Activated T-helper 2 cell treated with anti-CD3 and anti-CD28 coated beads, Interferon-gamma antibody, Interleukin-2, Interleukin-4, amounts not matched to agents 10 μg/mL and 5 μg/mL and 100 μg/mL, durations not matched to agents 14 hours and 24 hours and 36 hours (primary cell): Measurements from ENCODE around the gene ABCC5. TPM values are rescaled to one million over a fixed set of nuclear protein-coding genes. Genes with fewer than 3 reads are reported as not detected.

Experiments used
- DNase-seq: peaks from one replicate; pipeline ENCODE4 v3.0.0; 2021; ENCODE audit warnings: low spot score
- H3K27ac Mint-ChIP-seq: one replicate; pipeline ENCODE4 v1.8.0; 2021; ENCODE audit warnings: mixed read lengths
- H3K27me3 Mint-ChIP-seq: one replicate; pipeline ENCODE4 v1.8.0; 2021; ENCODE audit warnings: low read depth, mixed read lengths
- H3K36me3 Mint-ChIP-seq: one replicate; pipeline ENCODE4 v1.8.0; 2021; ENCODE audit warnings: low read depth, mixed read lengths
- H3K4me1 Mint-ChIP-seq: one replicate; pipeline ENCODE4 v1.8.0; 2021; ENCODE audit warnings: low read depth, mixed read lengths
- H3K4me3 Mint-ChIP-seq: one replicate; pipeline ENCODE4 v1.8.0; 2021; ENCODE audit warnings: low read depth, mild to moderate bottlenecking, moderate library complexity, mixed read lengths
- H3K9me3 Mint-ChIP-seq: one replicate; pipeline ENCODE4 v1.8.0; 2021; ENCODE audit warnings: mixed read lengths
- intact Hi-C: fragments of 100-400 bp; cut with micrococcal nuclease; formaldehyde crosslinking; loops from one replicate; pipeline ENCODE4 v1.15.1; 2023
- total RNA-seq: library from RNA; stranded (reverse); gene quantifications from 2 replicates; pipeline ENCODE4 v1.2.3, GENCODE V29; 2022

Gene ABCC5
- total RNA-seq, 1 donor from 2014 or later = 20.6 TPM

- intact Hi-C loops = no loop called here
- Mint-ChIP-seq H3K9me3 (no peaks in the 10 kb centered on the region), H3K27ac (no peak overlapping the region), H3K4me1 (no peaks in the 10 kb centered on the region), H3K4me3 (no peak overlapping the region), H3K27me3 (no peaks in the 10 kb centered on the region), H3K36me3 (peaks cover 3% of the 10 kb centered on the region)
- no peak for DNase-seq
Observed at GRCh38 chr3:183924956-183925355, 92.7 kb downstream of the ABCC5 start.

DNA sequence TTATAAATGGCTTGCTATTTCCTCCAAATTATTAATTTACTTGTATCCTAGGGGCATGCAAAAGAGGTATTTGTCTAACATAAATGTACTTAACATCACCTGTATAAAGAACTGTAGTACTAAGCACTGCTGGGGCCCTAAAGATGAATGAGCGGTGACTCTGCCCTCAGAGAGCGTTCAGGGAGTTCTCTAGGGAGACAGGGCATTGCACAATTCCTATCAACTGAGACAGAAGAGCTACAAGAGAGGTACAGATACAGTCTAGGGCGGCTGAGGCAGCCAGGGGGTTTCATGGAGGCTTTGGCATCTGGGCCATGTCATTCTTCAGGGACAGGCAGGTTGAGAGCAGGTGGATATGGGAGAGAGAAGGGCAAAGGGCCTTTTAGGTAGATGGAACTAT lies 93.1 kb downstream of the ABCC5 start:
- Mint-ChIP-seq H3K4me3 (no peak overlapping the region), H3K27ac (no peak overlapping the region), H3K9me3 (no peaks in the 10 kb centered on the region), H3K36me3 (peaks cover 3% of the 10 kb centered on the region), H3K4me1 (no peaks in the 10 kb centered on the region), H3K27me3 (no peaks in the 10 kb centered on the region)
- intact Hi-C loops = no loop called here
- no peak for DNase-seq

DNA sequence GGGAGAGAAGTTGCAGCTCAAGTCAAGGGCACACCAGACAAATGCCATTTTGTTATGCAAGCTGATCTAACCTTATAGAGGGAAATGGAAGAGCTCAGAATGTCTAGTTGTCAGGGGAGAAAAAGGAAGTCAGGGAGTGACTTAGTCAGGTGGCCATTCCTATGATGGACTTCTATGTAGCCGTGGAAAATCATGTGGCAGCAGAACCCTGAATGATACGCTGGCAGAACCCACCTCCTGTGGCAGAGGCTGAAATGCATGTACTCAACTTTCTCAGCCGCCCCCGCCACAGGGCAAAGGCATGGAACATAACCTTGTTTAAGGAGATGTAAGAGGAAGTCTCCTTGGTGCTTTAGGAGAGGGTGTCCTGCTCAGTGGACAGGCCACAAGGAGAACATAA lies 95.3 kb downstream of the ABCC5 start:
- H3K27ac Mint-ChIP-seq = no peak overlapping the region
- no peak for DNase-seq

DNA sequence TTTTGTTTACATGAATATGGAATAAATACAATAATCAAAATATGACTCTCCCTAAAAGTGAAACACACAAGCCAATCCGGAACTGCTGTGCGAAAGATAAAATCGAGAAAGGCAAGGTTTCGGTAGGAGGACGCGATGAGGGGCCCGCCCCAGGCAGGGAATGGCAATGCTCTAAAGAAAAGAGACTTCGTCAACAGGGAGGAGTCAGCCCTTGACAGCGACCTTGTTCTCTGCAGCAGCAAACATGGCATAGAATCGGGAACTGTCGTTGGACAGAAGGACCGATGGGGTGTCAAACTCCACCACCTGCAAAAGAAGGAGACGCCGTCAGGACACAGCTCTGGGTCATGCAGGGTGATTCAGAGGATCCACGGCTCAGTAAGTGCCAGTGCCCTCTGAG lies 96.6 kb downstream of the ABCC5 start:
- H3K9me3 Mint-ChIP-seq = no peaks in the 10 kb centered on the region
- H3K4me3 Mint-ChIP-seq = no peak overlapping the region
- H3K36me3 Mint-ChIP-seq = peaks cover 3% of the 10 kb centered on the region

More for the DNA sequence above, 95.3 kb downstream of the ABCC5 start:
- H3K36me3 Mint-ChIP-seq = peaks cover 3% of the 10 kb centered on the region
- H3K9me3 Mint-ChIP-seq = no peaks in the 10 kb centered on the region
- intact Hi-C loops = no loop called here
- H3K27me3 Mint-ChIP-seq = no peaks in the 10 kb centered on the region
- H3K4me1 Mint-ChIP-seq = no peaks in the 10 kb centered on the region
- no peak overlapping the region for H3K4me3 Mint-ChIP-seq

GRCh38 chr3:183920416-183920815 lies 97.3 kb downstream of the ABCC5 start:
- H3K36me3 Mint-ChIP-seq = peaks cover 3% of the 10 kb centered on the region
- H3K4me1 Mint-ChIP-seq = no peaks in the 10 kb centered on the region
- H3K27me3 Mint-ChIP-seq = no peaks in the 10 kb centered on the region
- H3K27ac Mint-ChIP-seq = no peak overlapping the region
- DNase-seq = no peak
- no peak overlapping the region for H3K4me3 Mint-ChIP-seq
- intact Hi-C loops = no loop called here
- H3K9me3 Mint-ChIP-seq = no peaks in the 10 kb centered on the region

More for the DNA sequence above, 96.6 kb downstream of the ABCC5 start:
- Mint-ChIP-seq H3K27me3 (no peaks in the 10 kb centered on the region), H3K27ac (no peak overlapping the region), H3K4me1 (no peaks in the 10 kb centered on the region)
- intact Hi-C loops = no loop called here
- DNase-seq = no peak

DNA sequence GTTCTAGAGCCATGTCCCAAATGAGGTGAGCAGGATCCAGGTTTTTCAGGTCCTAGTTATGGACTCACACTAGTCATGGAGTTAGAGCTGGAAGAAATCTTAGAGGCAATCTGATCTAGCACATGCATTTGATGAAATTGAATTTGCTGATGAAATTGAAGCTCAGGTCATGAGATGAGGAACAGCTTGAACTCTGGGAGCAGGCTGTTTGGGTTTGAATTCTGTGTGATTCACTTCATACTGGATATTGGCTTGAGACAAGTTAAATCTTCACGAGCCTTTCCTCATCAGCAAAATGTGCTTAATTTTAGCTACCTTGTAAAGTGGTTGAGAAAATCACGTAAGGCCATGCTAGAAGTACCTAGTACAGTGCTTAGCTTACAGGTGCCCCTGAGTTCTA lies 99.5 kb downstream of the ABCC5 start:
- no peak overlapping the region for H3K4me3 Mint-ChIP-seq
- no peak overlapping the region for H3K27ac Mint-ChIP-seq
- H3K27me3 Mint-ChIP-seq = no peaks in the 10 kb centered on the region
- intact Hi-C loops = no loop called here
- no peaks in the 10 kb centered on the region for H3K36me3 Mint-ChIP-seq
- H3K4me1 Mint-ChIP-seq = no peaks in the 10 kb centered on the region
- no peak for DNase-seq
- H3K9me3 Mint-ChIP-seq = no peaks in the 10 kb centered on the region

- Mint-ChIP-seq H3K27me3 (no peaks in the 10 kb centered on the region), H3K27ac (no peak overlapping the region), H3K9me3 (no peaks in the 10 kb centered on the region), H3K36me3 (no peaks in the 10 kb centered on the region), H3K4me3 (no peak overlapping the region), H3K4me1 (no peaks in the 10 kb centered on the region)
- DNase-seq = no peak
- intact Hi-C loops = no loop called here
Observed at GRCh38 chr3:183917776-183918175, 99.9 kb downstream of the ABCC5 start.

GRCh38 chr3:183914856-183915255 lies 102.8 kb downstream of the ABCC5 start:
- no peaks in the 10 kb centered on the region for H3K9me3 Mint-ChIP-seq
- H3K4me1 Mint-ChIP-seq = no peaks in the 10 kb centered on the region
- DNase-seq = no peak
- intact Hi-C loops = no loop called here
- no peak overlapping the region for H3K4me3 Mint-ChIP-seq
- no peaks in the 10 kb centered on the region for H3K36me3 Mint-ChIP-seq
- no peak overlapping the region for H3K27ac Mint-ChIP-seq
- H3K27me3 Mint-ChIP-seq = no peaks in the 10 kb centered on the region

DNA sequence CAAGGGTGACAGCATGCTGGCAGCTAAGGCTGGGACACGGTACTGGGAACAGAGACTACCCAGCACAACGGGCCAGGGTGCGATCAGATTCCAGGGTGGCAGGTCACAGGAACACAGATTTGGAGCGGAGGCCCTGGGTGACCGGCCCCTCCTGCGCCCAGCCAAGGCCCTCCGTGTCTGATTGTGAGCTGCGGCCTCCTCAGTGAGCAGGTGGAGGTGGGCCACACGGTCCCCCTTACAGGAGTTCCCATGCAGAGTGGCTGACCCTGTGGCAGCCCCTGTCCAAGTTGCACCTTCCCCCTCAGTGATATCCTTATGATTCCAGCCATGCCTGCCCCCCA lies 104.1 kb downstream of the ABCC5 start:
- intact Hi-C loops = no loop called here
- H3K4me3 Mint-ChIP-seq = no peak overlapping the region
- no peaks in the 10 kb centered on the region for H3K9me3 Mint-ChIP-seq
- H3K27me3 Mint-ChIP-seq = no peaks in the 10 kb centered on the region
- H3K27ac Mint-ChIP-seq = no peak overlapping the region
- no peak for DNase-seq
- no peaks in the 10 kb centered on the region for H3K4me1 Mint-ChIP-seq
- H3K36me3 Mint-ChIP-seq = no peaks in the 10 kb centered on the region

DNA sequence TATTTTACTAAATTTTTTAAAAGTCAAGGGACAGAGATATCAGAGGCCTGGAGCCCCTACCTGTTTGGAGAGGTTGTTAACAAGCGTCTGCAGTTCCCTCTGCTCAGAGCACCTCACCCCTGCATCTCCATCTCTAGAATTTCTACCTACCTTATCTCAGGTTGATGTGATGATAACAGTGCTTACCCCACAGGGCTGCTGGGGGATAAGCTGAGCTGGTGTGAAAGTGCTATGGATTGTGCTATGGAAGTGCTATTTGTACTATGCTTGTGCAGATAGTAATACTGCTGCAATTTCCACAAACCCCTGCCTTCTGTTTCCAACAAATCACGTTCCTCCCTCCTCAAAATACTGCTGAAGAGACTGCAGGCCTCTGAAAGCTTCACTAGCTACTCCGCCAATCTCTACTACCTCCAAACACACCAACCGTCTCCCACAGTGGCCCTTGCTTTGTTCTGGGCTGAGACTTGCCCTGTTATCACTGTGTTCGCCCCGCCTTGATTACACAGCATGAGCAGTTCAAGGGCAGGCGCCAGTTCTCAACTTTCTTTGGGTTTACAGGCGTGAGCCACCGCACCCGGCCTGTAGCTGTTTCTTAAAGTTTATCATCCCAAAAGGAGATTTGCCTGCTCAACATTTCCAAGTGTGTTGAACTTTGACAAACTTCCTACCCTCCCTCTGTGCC lies 104.6 kb downstream of the ABCC5 start:
- Mint-ChIP-seq H3K27me3 (no peaks in the 10 kb centered on the region), H3K36me3 (no peaks in the 10 kb centered on the region)
- DNase-seq = no peak

DNA sequence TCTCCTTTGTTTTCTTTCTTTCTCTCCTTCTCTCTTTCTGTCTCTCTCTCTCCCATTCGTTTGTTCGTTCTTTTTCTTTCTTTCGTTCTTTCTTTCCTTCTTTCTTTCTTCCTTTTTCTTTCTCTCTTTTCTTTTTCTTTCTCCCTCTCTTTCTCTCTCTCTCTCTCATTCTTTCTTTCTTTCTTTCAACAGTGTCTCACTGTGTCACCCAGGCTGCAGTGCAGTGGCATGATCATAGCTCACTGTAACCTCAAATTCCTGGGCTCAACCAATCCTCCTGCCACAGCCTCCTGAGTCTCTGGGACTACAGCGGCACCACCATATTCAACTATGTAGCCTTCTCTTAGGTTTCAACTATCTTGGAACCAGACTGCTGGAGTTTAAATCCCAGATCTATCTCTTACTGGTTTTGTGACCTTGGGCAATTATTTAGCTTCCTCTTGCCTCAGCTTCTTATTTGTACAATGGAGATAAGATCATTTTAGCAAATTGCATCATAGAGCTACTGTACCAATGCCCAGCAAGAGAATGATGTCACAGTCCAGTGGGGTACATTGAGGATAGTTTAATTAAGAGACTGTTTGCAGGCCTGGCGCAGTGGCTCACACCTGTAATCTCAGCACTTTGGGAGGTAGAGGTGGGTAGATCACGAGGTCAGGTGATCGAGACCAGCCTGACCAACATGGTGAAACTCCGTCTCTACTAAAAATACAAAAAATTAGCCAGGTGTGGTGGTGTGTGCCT lies 105.7 kb downstream of the ABCC5 start:
- H3K4me3 Mint-ChIP-seq = no peak overlapping the region
- H3K27me3 Mint-ChIP-seq = no peaks in the 10 kb centered on the region
- no peaks in the 10 kb centered on the region for H3K9me3 Mint-ChIP-seq
- H3K27ac Mint-ChIP-seq = no peak overlapping the region
- no peaks in the 10 kb centered on the region for H3K4me1 Mint-ChIP-seq
- intact Hi-C loops = no loop called here
- no peaks in the 10 kb centered on the region for H3K36me3 Mint-ChIP-seq
- no peak for DNase-seq

More for the DNA sequence above, 104.6 kb downstream of the ABCC5 start:
- Mint-ChIP-seq H3K4me3 (no peak overlapping the region), H3K9me3 (no peaks in the 10 kb centered on the region), H3K27ac (no peak overlapping the region), H3K4me1 (no peaks in the 10 kb centered on the region)
- intact Hi-C loops = no loop called here

DNA sequence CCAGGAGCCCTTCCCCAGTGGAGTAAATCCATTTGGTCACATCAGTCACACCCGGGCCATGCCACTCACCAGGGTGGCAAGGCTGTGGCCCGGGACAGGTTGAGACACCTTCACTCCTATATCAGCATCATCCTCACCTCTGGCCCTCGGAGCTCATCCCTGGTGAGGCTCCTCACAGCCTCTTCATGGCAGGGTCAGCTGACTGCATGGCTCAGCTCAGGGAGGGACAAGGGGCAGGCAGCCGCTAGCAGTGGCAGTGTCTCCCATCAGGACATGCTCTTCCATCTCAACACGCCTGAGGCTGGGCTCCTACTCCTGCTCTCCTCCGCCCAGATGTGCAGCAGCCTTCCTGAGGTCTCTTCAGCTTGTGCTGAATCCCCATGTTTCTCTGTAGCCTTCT lies 106.6 kb downstream of the ABCC5 start:
- Mint-ChIP-seq H3K4me1 (no peaks in the 10 kb centered on the region), H3K4me3 (no peak overlapping the region), H3K9me3 (no peaks in the 10 kb centered on the region), H3K36me3 (no peaks in the 10 kb centered on the region), H3K27ac (no peak overlapping the region), H3K27me3 (no peaks in the 10 kb centered on the region)
- intact Hi-C loops = no loop called here
- DNase-seq = no peak

- DNase-seq = no peak
- H3K27ac Mint-ChIP-seq = no peak overlapping the region
- no peaks in the 10 kb centered on the region for H3K27me3 Mint-ChIP-seq
- no peaks in the 10 kb centered on the region for H3K4me1 Mint-ChIP-seq
- intact Hi-C loops = no loop called here
- no peak overlapping the region for H3K4me3 Mint-ChIP-seq
- H3K36me3 Mint-ChIP-seq = no peaks in the 10 kb centered on the region
- H3K9me3 Mint-ChIP-seq = no peaks in the 10 kb centered on the region
Observed at GRCh38 chr3:183909030-183909600, 108.6 kb downstream of the ABCC5 start.
